Measurements from ENCODE around the gene EMC7.

The EMC7 gene

DNA sequence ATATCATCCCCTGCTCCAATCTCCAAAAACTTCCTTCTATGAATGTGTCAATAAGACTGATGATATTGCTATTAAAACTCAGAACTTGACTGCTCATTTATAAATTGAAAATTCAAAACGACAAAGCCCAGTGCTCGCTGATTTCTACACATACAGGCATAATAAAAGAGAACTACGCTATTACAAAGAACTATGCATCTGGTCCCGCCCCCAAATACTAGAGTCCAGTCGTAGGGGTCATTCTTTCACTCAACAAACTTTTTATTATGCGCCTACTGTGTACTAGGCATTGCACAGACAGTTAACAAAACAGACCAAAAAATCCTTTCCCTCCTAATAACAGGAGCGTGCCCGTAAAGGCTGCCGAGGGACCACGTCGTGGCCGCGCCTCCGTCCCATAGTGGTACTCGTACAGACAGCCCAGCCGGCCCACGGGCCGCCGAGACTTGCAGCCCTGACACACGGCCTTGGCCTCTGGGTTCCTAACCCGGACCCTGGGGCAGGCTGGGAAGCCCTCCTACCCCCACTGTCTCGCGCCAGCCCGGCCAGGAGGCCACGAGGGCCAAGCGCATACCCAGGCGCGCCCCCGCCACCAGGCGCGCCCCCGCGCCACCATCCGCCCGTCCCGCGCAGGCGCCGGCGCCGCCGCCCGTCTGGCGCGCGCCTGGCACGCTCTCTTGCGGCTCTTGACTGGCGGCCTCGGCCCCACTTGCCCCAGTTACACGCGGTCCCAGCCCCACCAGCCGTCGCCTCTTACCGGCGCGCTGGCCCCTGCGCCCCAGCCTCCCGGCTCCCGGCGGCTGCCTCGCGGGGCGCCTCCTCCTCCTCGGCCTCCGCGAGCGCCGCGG, 63.4 kb downstream of the EMC7 start:
- no peak for FAIRE-seq
